Mucosa of rectum (tissue), 2 donors: Measurements from ENCODE around the gene CHAF1A.

ENCODE experiments used
- H3K27ac ChIP-seq, 2 donors: one replicate each; pipeline ENCODE4 v1.7.0; 2013; ENCODE audit warnings: inconsistent platforms in 2 of 2, low read depth in 2 of 2, low read length in 2 of 2
- H3K27me3 ChIP-seq, 2 donors: one replicate each; pipeline ENCODE4 v1.7.0; 2013; ENCODE audit warnings: low read length in 2 of 2; ENCODE audit not compliant: control insufficient read depth in 2 of 2, insufficient read depth in 2 of 2
- H3K36me3 ChIP-seq, 2 donors: one replicate each; pipeline ENCODE4 v1.7.0; 2013; ENCODE audit warnings: low read length in 2 of 2; ENCODE audit not compliant: control insufficient read depth in 2 of 2, insufficient read depth in 2 of 2
- H3K4me1 ChIP-seq, 2 donors: one replicate each; pipeline ENCODE4 v1.7.0; 2013; ENCODE audit warnings: low read length in 2 of 2, mild to moderate bottlenecking in 1 of 2; ENCODE audit not compliant: control insufficient read depth in 2 of 2, insufficient read depth in 2 of 2
- H3K4me3 ChIP-seq, 2 donors: one replicate each; pipeline ENCODE4 v1.7.0; 2013; ENCODE audit warnings: low read length in 2 of 2
- H3K9ac ChIP-seq, 2 donors: one replicate each; pipeline ENCODE4 v1.7.0; 2013; ENCODE audit warnings: low read length in 2 of 2, low read depth in 1 of 2, mild to moderate bottlenecking in 1 of 2
- H3K9me3 ChIP-seq, 2 donors: one replicate each; pipeline ENCODE4 v1.7.0; 2013; ENCODE audit warnings: low read length in 2 of 2; ENCODE audit not compliant: control insufficient read depth in 2 of 2
- donor health status: healthy.
- donor health status: Normal muscosa, but diverticular disease.

CHAF1A gene

GRCh38 chr19:4441994-4442818, 39.8 kb downstream of the CHAF1A start:
- peaks cover 28 to 39% of the 10 kb centered on the region in 2 donors for H3K36me3 ChIP-seq

DNA sequence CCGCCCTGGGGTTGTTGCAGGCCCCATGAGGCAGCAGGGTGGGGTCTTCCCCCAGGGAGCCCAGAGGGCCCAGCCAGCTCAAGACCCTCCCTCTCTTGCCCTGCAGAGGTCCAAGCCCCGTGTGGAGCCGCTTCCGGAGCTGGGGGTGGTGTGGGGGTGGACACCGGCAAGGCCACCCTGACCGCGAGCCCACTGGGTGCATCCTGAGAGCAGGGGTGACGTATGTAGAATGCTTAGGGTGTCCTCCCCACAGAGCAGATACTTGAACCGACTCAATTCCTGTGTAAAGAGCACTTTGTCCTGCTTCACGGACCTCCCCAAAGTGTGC, 40.3 kb downstream of the CHAF1A start:
- no peaks in the 10 kb centered on the region for H3K9me3 ChIP-seq
- no peak overlapping the region for H3K9ac ChIP-seq
- H3K27me3 ChIP-seq: no peaks in the 10 kb centered on the region
- H3K36me3 ChIP-seq: peaks cover 33 to 42% of the 10 kb centered on the region in 2 donors
- H3K4me3 ChIP-seq: no peak overlapping the region
- H3K27ac ChIP-seq: no peak overlapping the region
- no peaks in the 10 kb centered on the region for H3K4me1 ChIP-seq

More at GRCh38 chr19:4441994-4442818, 39.8 kb downstream of the CHAF1A start:
- Histone ChIP-seq H3K9me3 (no peaks in the 10 kb centered on the region), H3K27ac (no peak overlapping the region), H3K27me3 (no peaks in the 10 kb centered on the region), H3K4me3 (no peak overlapping the region), H3K4me1 (no peaks in the 10 kb centered on the region), H3K9ac (no peak overlapping the region)

DNA sequence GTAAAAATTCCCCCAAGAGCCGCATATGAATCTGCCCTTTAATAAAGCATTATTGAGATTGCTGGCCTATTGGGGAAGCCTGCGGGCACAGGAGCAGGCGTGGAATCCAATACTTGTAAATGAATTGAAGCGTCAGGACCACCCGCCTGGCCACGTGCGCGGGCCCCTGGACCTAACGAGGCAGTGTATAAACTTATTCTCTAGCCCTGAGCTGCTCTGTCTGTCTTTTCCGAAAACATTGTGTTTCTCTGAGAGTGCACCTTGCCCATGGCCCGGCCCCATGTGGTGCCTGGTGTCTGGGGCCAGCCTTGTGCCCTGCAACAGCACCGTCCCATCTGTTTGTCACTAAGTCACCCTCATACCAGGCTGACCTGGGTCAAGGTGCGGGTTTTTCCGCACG, 40.7 kb downstream of the CHAF1A start:
- H3K9me3 ChIP-seq: no peaks in the 10 kb centered on the region
- no peak overlapping the region for H3K9ac ChIP-seq
- no peaks in the 10 kb centered on the region for H3K27me3 ChIP-seq
- H3K27ac ChIP-seq: no peak overlapping the region
- H3K36me3 ChIP-seq: peaks cover 38 to 45% of the 10 kb centered on the region in 2 donors
- no peaks in the 10 kb centered on the region for H3K4me1 ChIP-seq
- no peak overlapping the region for H3K4me3 ChIP-seq

GRCh38 chr19:4443966-4444764, 41.7 kb downstream of the CHAF1A start:
- H3K4me3 ChIP-seq: no peak overlapping the region
- no peak overlapping the region for H3K9ac ChIP-seq
- no peaks in the 10 kb centered on the region for H3K9me3 ChIP-seq
- H3K27me3 ChIP-seq: no peaks in the 10 kb centered on the region
- H3K27ac ChIP-seq: no peak overlapping the region
- no peaks in the 10 kb centered on the region for H3K4me1 ChIP-seq
- H3K36me3 ChIP-seq: peaks cover 46 to 49% of the 10 kb centered on the region in 2 donors

DNA sequence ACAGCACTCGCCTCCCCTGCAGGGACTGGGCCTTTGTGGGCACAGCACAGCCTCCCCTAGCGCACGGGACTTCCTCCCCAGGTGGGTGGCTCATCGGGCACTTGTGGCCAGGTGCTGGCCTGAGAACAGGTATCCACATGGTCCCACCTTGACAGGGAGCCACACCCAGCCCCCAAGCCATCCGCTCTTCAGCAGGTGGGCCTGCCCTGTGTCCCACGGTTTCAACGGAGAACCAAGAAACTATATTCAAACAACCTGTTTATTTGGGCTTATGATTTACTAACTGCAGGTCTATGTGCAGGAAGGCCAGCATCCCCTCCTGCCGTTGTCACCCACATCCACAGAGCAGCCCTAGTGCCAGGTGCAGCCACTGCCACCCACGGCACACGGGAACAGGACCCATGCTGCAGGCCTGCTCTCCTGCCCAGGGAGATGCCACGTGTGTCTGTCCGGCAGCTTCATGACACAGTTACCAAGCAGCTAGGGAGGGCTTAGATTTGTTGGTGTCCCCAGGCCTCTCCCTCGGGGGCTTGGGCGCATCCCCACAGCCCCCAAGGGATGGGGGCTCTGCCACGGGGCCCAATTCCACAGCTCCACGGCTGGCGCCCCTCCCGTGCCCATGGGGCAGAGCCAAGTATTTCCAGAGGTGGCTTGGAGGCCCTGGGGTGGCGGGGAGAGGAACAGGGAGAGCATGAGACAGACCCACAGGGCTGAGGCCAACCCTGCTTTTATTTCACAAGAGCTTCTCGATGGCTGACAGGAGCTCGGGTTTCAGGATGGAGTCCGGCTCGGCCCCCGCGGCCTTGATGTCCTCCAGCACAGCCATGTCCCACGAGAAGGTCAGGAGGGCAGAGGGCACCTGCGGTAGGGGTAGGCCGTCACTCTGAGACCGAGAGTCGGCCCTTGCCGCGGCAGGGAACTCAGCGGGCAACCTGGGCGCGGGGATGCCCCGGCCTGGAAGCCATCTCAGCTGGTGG, 42.6 kb downstream of the CHAF1A start:
- H3K27me3 ChIP-seq: no peaks in the 10 kb centered on the region
- no peak overlapping the region for H3K9ac ChIP-seq
- peaks cover 51 to 52% of the 10 kb centered on the region in 2 donors for H3K36me3 ChIP-seq
- no peak overlapping the region for H3K4me3 ChIP-seq
- no peaks in the 10 kb centered on the region for H3K4me1 ChIP-seq
- no peaks in the 10 kb centered on the region for H3K9me3 ChIP-seq
- no peak overlapping the region for H3K27ac ChIP-seq

DNA sequence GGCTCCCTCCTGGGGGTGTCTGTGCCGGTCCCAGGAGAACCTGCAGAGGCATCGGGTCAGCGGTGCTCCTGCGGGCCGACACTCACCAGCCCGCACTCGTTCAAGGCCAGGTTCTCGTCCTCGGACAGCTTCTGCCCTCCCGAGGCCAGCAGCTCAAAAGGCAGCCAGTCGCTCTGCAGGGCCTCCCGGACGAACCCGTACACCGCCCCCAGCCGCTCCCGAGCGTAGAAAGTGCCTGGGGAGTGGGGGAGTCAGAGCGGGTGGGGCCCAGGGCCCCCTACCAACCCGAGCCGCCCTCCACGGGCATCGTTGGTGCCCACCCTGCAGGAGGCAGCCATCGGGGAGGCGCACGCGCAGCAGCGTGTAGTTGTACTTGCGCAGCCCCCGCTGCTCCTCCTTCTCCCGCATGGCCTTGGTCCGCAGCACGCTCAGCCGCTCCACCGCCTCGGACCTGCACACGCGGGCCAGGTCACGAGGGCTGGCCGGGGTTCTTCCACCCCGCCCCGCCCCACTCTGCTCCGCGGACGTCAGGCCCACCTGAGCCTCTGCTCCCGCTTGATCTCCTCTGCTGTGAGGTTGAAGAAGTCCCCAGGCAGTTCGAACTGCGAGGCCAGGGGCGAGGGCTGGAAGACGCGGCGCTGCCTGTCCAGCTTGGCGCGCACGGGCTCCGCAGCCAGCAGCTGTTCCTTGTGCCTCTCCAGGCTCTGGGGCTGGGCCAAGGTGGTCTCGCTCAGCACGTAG, 43.7 kb downstream of the CHAF1A start:
- Histone ChIP-seq H3K27me3 (no peaks in the 10 kb centered on the region), H3K9ac (no peak overlapping the region), H3K9me3 (no peaks in the 10 kb centered on the region), H3K27ac (no peak overlapping the region), H3K4me1 (no peaks in the 10 kb centered on the region), H3K4me3 (no peak overlapping the region), H3K36me3 (peaks cover 51 to 56% of the 10 kb centered on the region in 2 donors)

- H3K36me3 ChIP-seq: peaks cover 51 to 62% of the 10 kb centered on the region in 2 donors
- no peak overlapping the region for H3K27ac ChIP-seq
Observed at GRCh38 chr19:4446704-4447200, 44.3 kb downstream of the CHAF1A start.

GRCh38 chr19:4447327-4448146, 45.1 kb downstream of the CHAF1A start:
- Histone ChIP-seq H3K4me3 (no peak overlapping the region), H3K36me3 (peaks cover 55 to 61% of the 10 kb centered on the region in 2 donors), H3K9ac (no peak overlapping the region), H3K27me3 (no peaks in the 10 kb centered on the region), H3K27ac (no peak overlapping the region), H3K4me1 (no peaks in the 10 kb centered on the region), H3K9me3 (no peaks in the 10 kb centered on the region)

More at GRCh38 chr19:4446704-4447200, 44.3 kb downstream of the CHAF1A start:
- H3K4me3 ChIP-seq: no peak overlapping the region
- H3K27me3 ChIP-seq: no peaks in the 10 kb centered on the region
- no peak overlapping the region for H3K9ac ChIP-seq
- no peaks in the 10 kb centered on the region for H3K9me3 ChIP-seq
- no peaks in the 10 kb centered on the region for H3K4me1 ChIP-seq
